PC-3 (cell line): Measurements from ENCODE around the gene CBFA2T2. TPM values are rescaled to one million over a fixed set of nuclear protein-coding genes. Genes with fewer than 3 reads are reported as not detected.

Experiments
- ATAC-seq: fragments of 200-7000 bp; cut with Tn5 transposase; 2 replicates; pipeline ENCODE4 v1.9.1; 2020; ENCODE audit warnings: mild to moderate bottlenecking, moderate library complexity
- BruUV-seq: library from RNA; stranded (reverse); fragments of 400-500 nt; replicated peaks from 2 replicates; lab custom pipeline; 2021; lab: Mats Ljungman, UMichigan
- CTCF ChIA-PET: fragments of 300-600 bp; sonication (Branson Sonifier 250); formaldehyde crosslinking; loops from one replicate; lab custom pipeline; 2022; ENCODE audit warnings: antibody characterized with exemption; lab: Charles Lee
- POLR2A ChIA-PET: fragments of 300-600 bp; sonication (Branson Sonifier 250); formaldehyde crosslinking; loops from one replicate; lab custom pipeline; 2022; ENCODE audit warnings: antibody characterized with exemption; ENCODE audit not compliant: unreplicated experiment; lab: Charles Lee
- DNase-seq: peaks from one replicate; pipeline ENCODE4 v3.0.0-alpha.2; 2015
- H2AFZ ChIP-seq: fragments of 300-600 bp; sonication (generic); 2 replicates; pipeline ENCODE4 v1.6.0; 2016; ENCODE audit warnings: antibody characterized with exemption, low read length
- H3F3A ChIP-seq: fragments of 300-600 bp; sonication (generic); one replicate; pipeline ENCODE4 v1.6.0; 2017; ENCODE audit warnings: antibody characterized with exemption, low read length, control low read depth, mild to moderate bottlenecking; ENCODE audit not compliant: unreplicated experiment
- H3K27ac ChIP-seq: fragments of 300-600 bp; sonication (generic); 2 replicates; pipeline ENCODE4 v1.5.1; 2016; ENCODE audit warnings: mild to moderate bottlenecking, low read length
- H3K27me3 ChIP-seq: fragments of 300-600 bp; sonication (generic); 2 replicates; pipeline ENCODE4 v1.6.1; 2016; ENCODE audit warnings: low read length, mixed read lengths
- H3K36me3 ChIP-seq: fragments of 300-600 bp; sonication (generic); 2 replicates; pipeline ENCODE4 v1.6.1; 2016; ENCODE audit warnings: low read depth, mixed run types, low read length, mixed read lengths
- H3K4me1 ChIP-seq: fragments of 300-600 bp; sonication (generic); 2 replicates; pipeline ENCODE4 v1.5.1; 2016; ENCODE audit warnings: low read length; ENCODE audit not compliant: insufficient read depth
- H3K4me2 ChIP-seq: fragments of 300-600 bp; sonication (generic); 2 replicates; pipeline ENCODE4 v1.6.0; 2016; ENCODE audit warnings: low read length
- H3K4me3 ChIP-seq: fragments of 300-600 bp; sonication (generic); 2 replicates; pipeline ENCODE4 v1.5.1; 2016; ENCODE audit warnings: mild to moderate bottlenecking, low read length, mixed read lengths
- H3K79me2 ChIP-seq: fragments of 300-600 bp; sonication (generic); 2 replicates; pipeline ENCODE4 v1.6.1; 2017; ENCODE audit warnings: low read length, mixed read lengths
- H3K9ac ChIP-seq: fragments of 300-600 bp; sonication (generic); 2 replicates; pipeline ENCODE4 v1.6.0; 2016; ENCODE audit warnings: mild to moderate bottlenecking, low read length
- H3K9me2 ChIP-seq: fragments of 300-600 bp; sonication (generic); replicated peaks from 2 replicates; pipeline ENCODE4 v1.6.1; 2016; ENCODE audit warnings: mixed run types, low read length, mixed read lengths
- H3K9me3 ChIP-seq: fragments of 300-600 bp; sonication (generic); 2 replicates; pipeline ENCODE4 v1.6.1; 2016; ENCODE audit warnings: low read length, mixed read lengths
- H4K20me1 ChIP-seq: fragments of 300-600 bp; sonication (generic); 2 replicates; pipeline ENCODE4 v1.6.1; 2016; ENCODE audit warnings: low read length, mixed read lengths
- CTCF ChIP-seq: fragments of 300-600 bp; sonication (generic); conservative IDR thresholded peaks from 2 replicates; pipeline ENCODE4 v1.5.1; 2017; ENCODE audit warnings: antibody characterized with exemption, low read depth, mild to moderate bottlenecking, low read length
- EZH2 ChIP-seq: fragments of 300-600 bp; sonication (generic); IDR thresholded peaks from one replicate; pipeline ENCODE4 v1.6.1; 2017; ENCODE audit warnings: antibody characterized with exemption, mild to moderate bottlenecking, low read length; ENCODE audit not compliant: unreplicated experiment
- EZH2phosphoT487 ChIP-seq: fragments of 300-600 bp; sonication (generic); IDR thresholded peaks from 2 replicates; pipeline ENCODE4 v1.6.1; 2018; ENCODE audit warnings: mild to moderate bottlenecking, antibody characterized with exemption, low read length, borderline replicate concordance
- intact Hi-C: fragments of 100-400 bp; cut with micrococcal nuclease; formaldehyde crosslinking; loops from 2 replicates; pipeline ENCODE4 v1.9.0; 2023
- total RNA-seq: library from RNA; depleted of rRNA; stranded (reverse); fragments of >200 nt; gene quantifications from 2 replicates; pipeline ENCODE4 v1.2.3, GENCODE V29; 2014

Gene CBFA2T2
- total RNA-seq, 1 experiment from 2014 or later = 9.7 TPM

- no peak for ATAC-seq
- H3K27ac ChIP-seq = no peak overlapping the region
- no peaks in the 10 kb centered on the region for H3K27me3 ChIP-seq
- H3K79me2 ChIP-seq = no peaks in the 10 kb centered on the region
- H3K9me3 ChIP-seq = no peaks in the 10 kb centered on the region
- BruUV-seq = no TSS peak
- H3K4me1 ChIP-seq = no peaks in the 10 kb centered on the region
- H3K9ac ChIP-seq = no peak overlapping the region
- H3K4me2 ChIP-seq = no peak overlapping the region
- H3K36me3 ChIP-seq = no peaks in the 10 kb centered on the region
- H3F3A ChIP-seq = no peaks in the 10 kb centered on the region
- H2AFZ ChIP-seq = no peak overlapping the region
- H3K4me3 ChIP-seq = no peak overlapping the region
- CTCF ChIA-PET = interaction anchor here (0.7 to 1.0 kb wide), 2 partner anchors 197 to 209 kb away, joined by 3 to 9 read pairs; no protein-coding TSS in a partner anchor
- intact Hi-C loops = no loop called here
- no peaks in the 10 kb centered on the region for H4K20me1 ChIP-seq
- no peaks in the 10 kb centered on the region for H3K9me2 ChIP-seq
- TF ChIP-seq EZH2 (no peak), EZH2phosphoT487 (no peak), CTCF (no peak)
- POLR2A ChIA-PET = no interaction called here
- no peak for DNase-seq
Measured at GRCh38 chr20:33470866-33471265, 19.0 kb upstream of the CBFA2T2 start.

GRCh38 chr20:33472868-33473435, 16.9 kb upstream of the CBFA2T2 start:
- no peak for TF ChIP-seq EZH2
- TF ChIP-seq EZH2phosphoT487 = no peak
- TF ChIP-seq CTCF = no peak
- H4K20me1 ChIP-seq = no peaks in the 10 kb centered on the region
- ATAC-seq (no peak), DNase-seq (no peak)
- H3K4me3 ChIP-seq = no peak overlapping the region
- no peaks in the 10 kb centered on the region for H3K9me3 ChIP-seq
- H3K9me2 ChIP-seq = no peaks in the 10 kb centered on the region
- H3K27me3 ChIP-seq = no peaks in the 10 kb centered on the region
- ChIA-PET POLR2A (no interaction called here), CTCF (interaction anchor here (0.6 kb wide), 1 partner anchor 19 kb away, joined by 3 read pairs; no protein-coding TSS in a partner anchor)
- intact Hi-C loops = no loop called here
- H3K36me3 ChIP-seq = no peaks in the 10 kb centered on the region
- no peaks in the 10 kb centered on the region for H3F3A ChIP-seq
- H3K9ac ChIP-seq = no peak overlapping the region
- no peak overlapping the region for H3K4me2 ChIP-seq
- no peak overlapping the region for H2AFZ ChIP-seq
- H3K27ac ChIP-seq = no peak overlapping the region
- H3K4me1 ChIP-seq = no peaks in the 10 kb centered on the region
- no TSS peak for BruUV-seq
- H3K79me2 ChIP-seq = no peaks in the 10 kb centered on the region
